ENCODE results near the gene C3orf70.

C3orf70 gene

GRCh38 chr3:185082829-185083228, 70.0 kb downstream of the C3orf70 start:
- no peak for DNase-seq

- DNase-seq: no peak
Measured at GRCh38 chr3:185082149-185082548, 70.7 kb downstream of the C3orf70 start.

- no peak for DNase-seq
Measured at GRCh38 chr3:185081521-185081920, 71.3 kb downstream of the C3orf70 start.

GRCh38 chr3:185079625-185080024, 73.2 kb downstream of the C3orf70 start:
- no peak for DNase-seq

- no peak for DNase-seq
Measured at GRCh38 chr3:185076219-185076618, 76.6 kb downstream of the C3orf70 start.

GRCh38 chr3:185075547-185075946, 77.3 kb downstream of the C3orf70 start:
- no peak for DNase-seq

- no peak for DNase-seq
Measured at GRCh38 chr3:185071287-185071800, 81.5 kb downstream of the C3orf70 start.

- no peak for DNase-seq
Measured at GRCh38 chr3:185070491-185071286, 82.2 kb downstream of the C3orf70 start.

GRCh38 chr3:185069037-185070030, 83.5 kb downstream of the C3orf70 start:
- no peak for DNase-seq

GRCh38 chr3:185067173-185067572, 85.7 kb downstream of the C3orf70 start:
- DNase-seq: no peak

GRCh38 chr3:185066251-185066650, 86.6 kb downstream of the C3orf70 start:
- DNase-seq: no peak

- DNase-seq: no peak
Measured at GRCh38 chr3:185065059-185065458, 87.8 kb downstream of the C3orf70 start.

GRCh38 chr3:185063431-185063830, 89.4 kb downstream of the C3orf70 start:
- DNase-seq: no peak

- no peak for DNase-seq
Measured at GRCh38 chr3:185062191-185062590, 90.7 kb downstream of the C3orf70 start.

- DNase-seq: no peak
Measured at GRCh38 chr3:185060655-185061054, 92.2 kb downstream of the C3orf70 start.

GRCh38 chr3:185059766-185060165, 93.1 kb downstream of the C3orf70 start:
- no peak for DNase-seq

- DNase-seq: no peak
Measured at GRCh38 chr3:185058796-185059195, 94.1 kb downstream of the C3orf70 start.

- DNase-seq: no peak
Measured at GRCh38 chr3:185057829-185058228, 95.0 kb downstream of the C3orf70 start.

GRCh38 chr3:185056908-185057307, 96.0 kb downstream of the C3orf70 start:
- DNase-seq: no peak

- no peak for DNase-seq
Measured at GRCh38 chr3:185052631-185053030, 100.2 kb downstream of the C3orf70 start.

GRCh38 chr3:185051801-185052200, 101.1 kb downstream of the C3orf70 start:
- DNase-seq: no peak

- DNase-seq: no peak
Measured at GRCh38 chr3:185049710-185050109, 103.2 kb downstream of the C3orf70 start.

- DNase-seq: no peak
Measured at GRCh38 chr3:185046603-185047002, 106.3 kb downstream of the C3orf70 start.

- DNase-seq: no peak
Measured at GRCh38 chr3:185046164-185046515, 106.7 kb downstream of the C3orf70 start.
